AG08396 (cell line): ENCODE data around the gene DLL3.

Source experiments
- DNase-seq: peaks from one replicate; pipeline ENCODE4 v3.0.0; 2012; ENCODE audit warnings: low spot score, mixed read lengths

DLL3 gene

GRCh38 chr19:39554701-39555311 lies 56.1 kb downstream of the DLL3 start:
- DNase-seq = no peak

GRCh38 chr19:39555883-39556282 lies 57.1 kb downstream of the DLL3 start:
- no peak for DNase-seq
